HEK293 (cell line): ENCODE results near the gene VPS13C.

Source experiments
- CTCF ChIA-PET: fragments of 350-600 bp; formaldehyde crosslinking; extraction: SDS; loops from one replicate; lab custom pipeline; 2021; ENCODE audit warnings: antibody characterized with exemption; lab: Yijun Ruan, JAX
- POLR2A ChIA-PET: fragments of 300-600 bp; formaldehyde crosslinking; extraction: SDS; loops from one replicate; lab custom pipeline; 2020; ENCODE audit warnings: antibody characterized with exemption, inconsistent platforms; lab: Yijun Ruan, JAX
- H3K27ac ChIP-seq: fragments of 200-500 bp; sonication (Bioruptor generic); 2 replicates; pipeline ENCODE4 v1.5.1; 2014; ENCODE audit warnings: low read depth, low read length, control low read depth, inconsistent platforms; ENCODE audit errors: extremely low read depth
- H3K36me3 ChIP-seq, 2 experiments: fragments of 200-500 bp in 1 of 2; sonication (Bioruptor generic) in 1 of 2; 1 replicate in 1 of 2; 2 replicates in 1 of 2; pipeline ENCODE4 v1.5.1; 2014 to 2017; ENCODE audit warnings: inconsistent platforms in 2 of 2, low read length in 2 of 2; ENCODE audit not compliant: control insufficient read depth in 2 of 2, insufficient read depth in 1 of 2
- H3K4me1 ChIP-seq: fragments of 200-500 bp; sonication (Bioruptor generic); 2 replicates; pipeline ENCODE4 v1.5.1; 2014; ENCODE audit warnings: mild to moderate bottlenecking, low read length, inconsistent platforms; ENCODE audit not compliant: control insufficient read depth, insufficient read depth
- H3K4me3 ChIP-seq: 2 replicates; pipeline ENCODE4 v1.5.1; 2011; ENCODE audit warnings: low read depth, mild to moderate bottlenecking, control low read depth, low read length, moderate library complexity
- H3K9me3 ChIP-seq: fragments of 200-500 bp; sonication (Bioruptor generic); 2 replicates; pipeline ENCODE4 v1.5.1; 2014; ENCODE audit warnings: low read depth, low read length, inconsistent platforms; ENCODE audit not compliant: control insufficient read depth, insufficient read depth
- GLI4 ChIP-seq: fragments of 450-650 bp; formaldehyde crosslinking; IDR thresholded peaks from 2 replicates; pipeline ENCODE4 v1.5.1; 2016; ENCODE audit warnings: missing biosample characterization, missing genetic modification characterization
- KLF10 ChIP-seq: fragments of 450-650 bp; IDR thresholded peaks from 2 replicates; pipeline ENCODE4 v1.5.1; 2018; ENCODE audit warnings: missing biosample characterization, mild to moderate bottlenecking, missing genetic modification characterization
- KLF9 ChIP-seq: fragments of 450-650 bp; formaldehyde crosslinking; IDR thresholded peaks from 2 replicates; pipeline ENCODE4 v1.5.1; 2016; ENCODE audit warnings: missing biosample characterization, missing genetic modification characterization, low read depth
- YY1 ChIP-seq: fragments of 450-650 bp; formaldehyde crosslinking; IDR thresholded peaks from 2 replicates; pipeline ENCODE4 v1.5.1; 2018; ENCODE audit warnings: missing biosample characterization, missing genetic modification characterization
- YY2 ChIP-seq: fragments of 450-650 bp; formaldehyde crosslinking; IDR thresholded peaks from 2 replicates; pipeline ENCODE4 v1.5.1; 2016; ENCODE audit warnings: missing biosample characterization, missing genetic modification characterization
- ZBTB48 ChIP-seq: fragments of 450-650 bp; formaldehyde crosslinking; IDR thresholded peaks from 2 replicates; pipeline ENCODE4 v1.5.1; 2016; ENCODE audit warnings: missing biosample characterization, missing genetic modification characterization
- ZNF114 ChIP-seq: fragments of 450-650 bp; formaldehyde crosslinking; IDR thresholded peaks from 2 replicates; pipeline ENCODE4 v1.5.0; 2017; ENCODE audit warnings: missing biosample characterization, missing genetic modification characterization
- ZNF146 ChIP-seq: fragments of 450-650 bp; formaldehyde crosslinking; IDR thresholded peaks from 2 replicates; pipeline ENCODE4 v1.5.1; 2016; ENCODE audit warnings: missing biosample characterization, missing genetic modification characterization
- ZNF202 ChIP-seq: fragments of 450-650 bp; formaldehyde crosslinking; IDR thresholded peaks from 2 replicates; pipeline ENCODE4 v1.5.1; 2016; ENCODE audit warnings: missing biosample characterization, missing genetic modification characterization, borderline replicate concordance
- ZNF221 ChIP-seq: fragments of 450-650 bp; formaldehyde crosslinking; IDR thresholded peaks from 2 replicates; pipeline ENCODE4 v1.5.1; 2017; ENCODE audit warnings: missing biosample characterization, missing genetic modification characterization, borderline replicate concordance
- ZNF23 ChIP-seq: fragments of 450-650 bp; formaldehyde crosslinking; IDR thresholded peaks from 2 replicates; pipeline ENCODE4 v1.5.1; 2016; ENCODE audit warnings: missing biosample characterization, missing genetic modification characterization, borderline replicate concordance
- ZNF280C ChIP-seq: fragments of 450-650 bp; formaldehyde crosslinking; IDR thresholded peaks from 2 replicates; pipeline ENCODE4 v1.5.1; 2016; ENCODE audit warnings: missing biosample characterization, missing genetic modification characterization
- ZNF302 ChIP-seq: fragments of 450-650 bp; formaldehyde crosslinking; IDR thresholded peaks from 2 replicates; pipeline ENCODE4 v1.5.1; 2016; ENCODE audit warnings: missing biosample characterization, missing genetic modification characterization, low read depth
- ZNF366 ChIP-seq: fragments of 450-650 bp; formaldehyde crosslinking; conservative IDR thresholded peaks from 2 replicates; pipeline ENCODE4 v1.5.1; 2016; ENCODE audit warnings: missing biosample characterization, missing genetic modification characterization
- ZNF37A ChIP-seq: fragments of 450-650 bp; IDR thresholded peaks from 2 replicates; pipeline ENCODE4 v1.5.1; 2018; ENCODE audit warnings: missing biosample characterization, missing genetic modification characterization
- ZNF488 ChIP-seq: fragments of 450-650 bp; formaldehyde crosslinking; IDR thresholded peaks from 2 replicates; pipeline ENCODE4 v1.5.1; 2016; ENCODE audit warnings: missing biosample characterization, missing genetic modification characterization
- ZNF530 ChIP-seq: fragments of 450-650 bp; formaldehyde crosslinking; IDR thresholded peaks from 2 replicates; pipeline ENCODE4 v1.5.1; 2016; ENCODE audit warnings: low read depth, missing biosample characterization, missing genetic modification characterization
- ZNF544 ChIP-seq: fragments of 450-650 bp; formaldehyde crosslinking; IDR thresholded peaks from 2 replicates; pipeline ENCODE4 v1.5.0; 2017; ENCODE audit warnings: missing biosample characterization, missing genetic modification characterization
- ZNF600 ChIP-seq: fragments of 450-650 bp; formaldehyde crosslinking; IDR thresholded peaks from 2 replicates; pipeline ENCODE4 v1.5.1; 2016; ENCODE audit warnings: missing biosample characterization, missing genetic modification characterization
- ZNF610 ChIP-seq: fragments of 450-650 bp; formaldehyde crosslinking; IDR thresholded peaks from 2 replicates; pipeline ENCODE4 v1.5.1; 2016; ENCODE audit warnings: missing biosample characterization, missing genetic modification characterization, borderline replicate concordance
- ZNF645 ChIP-seq: fragments of 450-650 bp; formaldehyde crosslinking; IDR thresholded peaks from 2 replicates; pipeline ENCODE4; 2016; ENCODE audit warnings: missing biosample characterization, missing genetic modification characterization
- ZNF768 ChIP-seq: fragments of 450-650 bp; formaldehyde crosslinking; IDR thresholded peaks from 2 replicates; pipeline ENCODE4 v1.5.1; 2018; ENCODE audit warnings: missing biosample characterization, mild to moderate bottlenecking, missing genetic modification characterization
- TF ChIP-seq, protein P1 (sequence below): fragments of 450-650 bp; formaldehyde crosslinking; IDR thresholded peaks from 2 replicates; pipeline ENCODE4 v1.5.1; 2016; ENCODE audit warnings: missing biosample characterization, missing genetic modification characterization, borderline replicate concordance
- TF ChIP-seq, protein P2 (sequence below): fragments of 450-650 bp; formaldehyde crosslinking; IDR thresholded peaks from 2 replicates; pipeline ENCODE4 v1.5.1; 2016; ENCODE audit warnings: missing biosample characterization, missing genetic modification characterization

VPS13C gene

DNA sequence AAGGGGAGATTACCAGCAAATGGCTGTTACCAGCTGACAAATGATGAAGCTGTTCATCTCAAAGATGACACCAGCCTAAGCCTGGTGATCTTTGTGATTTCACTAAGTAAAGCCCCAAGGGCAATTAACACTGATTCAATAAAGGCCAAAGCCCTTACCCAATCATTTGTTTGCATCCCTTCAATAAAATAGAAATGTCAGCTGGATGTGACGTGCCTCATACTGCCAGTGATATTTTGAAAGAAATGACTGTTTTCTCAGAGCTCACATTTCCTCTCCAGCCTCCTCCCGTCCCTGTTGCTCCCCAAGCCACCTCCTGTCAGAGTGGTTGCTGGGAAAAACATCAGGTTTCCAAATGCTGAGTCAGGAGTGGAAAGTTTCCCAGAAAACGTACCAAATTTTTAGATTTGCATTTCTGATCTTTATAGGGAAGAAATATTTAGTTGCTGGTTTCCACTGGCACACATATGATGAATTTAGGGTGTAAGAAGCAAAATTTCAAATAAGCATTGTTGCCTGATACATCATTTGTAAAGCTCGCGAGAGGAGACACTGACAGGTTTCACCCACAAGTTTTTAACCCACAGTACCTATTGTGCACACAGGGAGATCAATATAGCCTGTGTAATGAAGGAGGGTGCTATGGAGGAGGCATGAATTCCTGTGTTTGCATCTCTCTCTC, 27.6 kb upstream of the VPS13C start (continued):
- TF ChIP-seq, protein P1, sequence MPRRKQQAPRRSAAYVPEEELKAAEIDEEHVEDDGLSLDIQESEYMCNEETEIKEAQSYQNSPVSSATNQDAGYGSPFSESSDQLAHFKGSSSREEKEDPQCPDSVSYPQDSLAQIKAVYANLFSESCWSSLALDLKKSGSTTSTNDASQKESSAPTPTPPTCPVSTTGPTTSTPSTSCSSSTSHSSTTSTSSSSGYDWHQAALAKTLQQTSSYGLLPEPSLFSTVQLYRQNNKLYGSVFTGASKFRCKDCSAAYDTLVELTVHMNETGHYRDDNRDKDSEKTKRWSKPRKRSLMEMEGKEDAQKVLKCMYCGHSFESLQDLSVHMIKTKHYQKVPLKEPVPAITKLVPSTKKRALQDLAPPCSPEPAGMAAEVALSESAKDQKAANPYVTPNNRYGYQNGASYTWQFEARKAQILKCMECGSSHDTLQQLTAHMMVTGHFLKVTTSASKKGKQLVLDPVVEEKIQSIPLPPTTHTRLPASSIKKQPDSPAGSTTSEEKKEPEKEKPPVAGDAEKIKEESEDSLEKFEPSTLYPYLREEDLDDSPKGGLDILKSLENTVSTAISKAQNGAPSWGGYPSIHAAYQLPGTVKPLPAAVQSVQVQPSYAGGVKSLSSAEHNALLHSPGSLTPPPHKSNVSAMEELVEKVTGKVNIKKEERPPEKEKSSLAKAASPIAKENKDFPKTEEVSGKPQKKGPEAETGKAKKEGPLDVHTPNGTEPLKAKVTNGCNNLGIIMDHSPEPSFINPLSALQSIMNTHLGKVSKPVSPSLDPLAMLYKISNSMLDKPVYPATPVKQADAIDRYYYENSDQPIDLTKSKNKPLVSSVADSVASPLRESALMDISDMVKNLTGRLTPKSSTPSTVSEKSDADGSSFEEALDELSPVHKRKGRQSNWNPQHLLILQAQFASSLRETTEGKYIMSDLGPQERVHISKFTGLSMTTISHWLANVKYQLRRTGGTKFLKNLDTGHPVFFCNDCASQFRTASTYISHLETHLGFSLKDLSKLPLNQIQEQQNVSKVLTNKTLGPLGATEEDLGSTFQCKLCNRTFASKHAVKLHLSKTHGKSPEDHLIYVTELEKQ (tag by site-specific recombination): no peak
- no peak for TF ChIP-seq GLI4 (tag by site-specific recombination)
- no peak for TF ChIP-seq ZNF23
- no peak for TF ChIP-seq YY1 (tag by site-specific recombination)
- TF ChIP-seq, protein P2, sequence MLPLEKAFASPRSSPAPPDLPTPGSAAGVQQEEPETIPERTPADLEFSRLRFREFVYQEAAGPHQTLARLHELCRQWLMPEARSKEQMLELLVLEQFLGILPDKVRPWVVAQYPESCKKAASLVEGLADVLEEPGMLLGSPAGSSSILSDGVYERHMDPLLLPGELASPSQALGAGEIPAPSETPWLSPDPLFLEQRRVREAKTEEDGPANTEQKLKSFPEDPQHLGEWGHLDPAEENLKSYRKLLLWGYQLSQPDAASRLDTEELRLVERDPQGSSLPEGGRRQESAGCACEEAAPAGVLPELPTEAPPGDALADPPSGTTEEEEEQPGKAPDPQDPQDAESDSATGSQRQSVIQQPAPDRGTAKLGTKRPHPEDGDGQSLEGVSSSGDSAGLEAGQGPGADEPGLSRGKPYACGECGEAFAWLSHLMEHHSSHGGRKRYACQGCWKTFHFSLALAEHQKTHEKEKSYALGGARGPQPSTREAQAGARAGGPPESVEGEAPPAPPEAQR (tag by site-specific recombination): no peak
- TF ChIP-seq ZNF114 (tag by site-specific recombination): no peak
- no peak for TF ChIP-seq KLF9 (tag by site-specific recombination)
- TF ChIP-seq ZBTB48 (tag by site-specific recombination): no peak
- no peak for TF ChIP-seq YY2 (tag by site-specific recombination)
- TF ChIP-seq ZNF645 (tag by site-specific recombination): no peak

DNA sequence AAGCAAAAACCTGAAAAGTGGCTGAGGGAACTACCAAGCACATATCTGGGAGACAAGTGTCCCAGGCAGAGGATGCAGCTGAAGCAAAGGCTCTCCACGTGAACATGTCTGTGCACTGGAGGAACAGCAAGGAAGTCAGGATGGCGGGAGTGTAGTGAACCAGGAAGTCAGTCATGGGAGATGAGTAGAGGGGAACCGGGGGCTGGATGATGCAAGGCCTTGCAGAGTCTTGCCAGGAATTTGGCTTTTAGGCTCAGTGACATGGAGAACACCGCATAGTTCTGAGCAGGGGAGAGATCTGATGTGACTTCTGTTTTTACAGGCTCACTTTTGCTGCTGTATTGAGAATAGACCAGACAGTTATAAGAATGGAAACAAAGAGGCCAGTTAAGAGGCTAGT, 25.5 kb upstream of the VPS13C start:
- ChIA-PET POLR2A (no interaction called here), CTCF (no interaction called here)

More for the DNA sequence above, 25.5 kb upstream of the VPS13C start:
- TF ChIP-seq ZNF221 (tag by site-specific recombination) (no peak), ZNF768 (tag by site-specific recombination) (no peak), ZNF530 (no peak), ZNF146 (no peak), ZNF366 (tag by site-specific recombination) (no peak), ZNF610 (tag by site-specific recombination) (no peak), ZNF544 (tag by site-specific recombination) (no peak), ZNF600 (no peak), ZNF302 (tag by site-specific recombination) (no peak), ZNF280C (tag by site-specific recombination) (no peak), ZNF37A (no peak), ZNF202 (tag by site-specific recombination) (no peak), YY1 (tag by site-specific recombination) (no peak), KLF10 (no peak), ZNF488 (tag by site-specific recombination) (no peak)
- Histone ChIP-seq H3K36me3 (no peaks in the 10 kb centered on the region), H3K9me3 (no peaks in the 10 kb centered on the region), H3K27ac (no peak overlapping the region), H3K4me1 (no peaks in the 10 kb centered on the region), H3K4me3 (no peak overlapping the region)
